Neuronal stem cell (in vitro differentiated cells): ENCODE measurements around the gene CENATAC.
"Not testable (repeated sequence)": the region's sequence is repeated elsewhere in the genome, so short reads cannot be mapped to it uniquely, and the experiment has no call there.

Source experiments
- DNase-seq: peaks from one replicate; pipeline ENCODE4 v3.0.0-alpha.2; 2013; ENCODE audit warnings: low spot score
- H2AFZ ChIP-seq: one replicate; pipeline ENCODE4 v1.6.1; 2013; ENCODE audit warnings: mild to moderate bottlenecking, low read length, inconsistent platforms
- H2AK5ac ChIP-seq: 2 replicates; pipeline ENCODE4 v1.6.1; 2013; ENCODE audit warnings: low read depth, mild to moderate bottlenecking, inconsistent platforms, low read length, moderate library complexity, mixed read lengths
- H2BK120ac ChIP-seq: 2 replicates; pipeline ENCODE4 v1.6.1; 2013; ENCODE audit warnings: low read depth, mild to moderate bottlenecking, inconsistent platforms, low read length, moderate library complexity, mixed read lengths
- H2BK12ac ChIP-seq: one replicate; pipeline ENCODE4 v1.6.1; 2013; ENCODE audit warnings: low read length, inconsistent platforms
- H2BK15ac ChIP-seq: 2 replicates; pipeline ENCODE4 v1.6.1; 2013; ENCODE audit warnings: mild to moderate bottlenecking, low read length, inconsistent platforms, mixed read lengths
- H2BK5ac ChIP-seq: one replicate; pipeline ENCODE4 v1.6.1; 2013; ENCODE audit warnings: inconsistent platforms, mild to moderate bottlenecking, low read length, moderate library complexity
- H3K14ac ChIP-seq: one replicate; pipeline ENCODE4 v1.6.1; 2013; ENCODE audit warnings: low read length, inconsistent platforms
- H3K18ac ChIP-seq: 2 replicates; pipeline ENCODE4 v1.6.1; 2013; ENCODE audit warnings: low read length, inconsistent platforms
- H3K23ac ChIP-seq: 2 replicates; pipeline ENCODE4 v1.6.1; 2013; ENCODE audit warnings: low read depth, mild to moderate bottlenecking, mixed read lengths, low read length, inconsistent platforms; ENCODE audit not compliant: poor library complexity
- H3K27ac ChIP-seq: replicated peaks from 3 replicates; pipeline ENCODE4 v1.5.1; 2013; ENCODE audit warnings: low read length, inconsistent platforms
- H3K27me3 ChIP-seq, 3 experiments: 2 replicates each; pipeline ENCODE4 v1.6.1; 2013; ENCODE audit warnings: low read length in 3 of 3, mild to moderate bottlenecking in 2 of 3, inconsistent platforms in 1 of 3, low read depth in 1 of 3, mixed read lengths in 1 of 3, moderate library complexity in 1 of 3; ENCODE audit not compliant: control insufficient read depth in 3 of 3, insufficient read depth in 3 of 3
- H3K36me3 ChIP-seq, 2 donors: replicated peaks in 1 of 2; 2 replicates each; pipeline ENCODE4 v1.6.1; 2013; ENCODE audit warnings: low read length in 2 of 2; ENCODE audit not compliant: control insufficient read depth in 2 of 2, insufficient read depth in 2 of 2
- H3K4ac ChIP-seq: 2 replicates; pipeline ENCODE4 v1.6.1; 2013; ENCODE audit warnings: inconsistent platforms, mild to moderate bottlenecking, low read length, moderate library complexity
- H3K4me1 ChIP-seq, 2 donors: 1 replicate in 1 of 2; 2 replicates in 1 of 2; pipeline ENCODE4 v1.6.1; 2013; ENCODE audit warnings: low read length in 2 of 2, low read depth in 1 of 2; ENCODE audit not compliant: control insufficient read depth in 2 of 2, insufficient read depth in 1 of 2
- H3K4me2 ChIP-seq: one replicate; pipeline ENCODE4 v1.6.1; 2013; ENCODE audit warnings: mild to moderate bottlenecking, low read length, inconsistent platforms; ENCODE audit not compliant: insufficient read depth, poor library complexity, severe bottlenecking
- H3K4me3 ChIP-seq, 2 donors: 2 replicates each; pipeline ENCODE4 v1.5.1; 2013; ENCODE audit warnings: low read length in 2 of 2, mild to moderate bottlenecking in 2 of 2, inconsistent platforms in 1 of 2, moderate library complexity in 1 of 2
- H3K79me1 ChIP-seq: one replicate; pipeline ENCODE4 v1.6.1; 2013; ENCODE audit warnings: low read depth, mild to moderate bottlenecking, inconsistent platforms, low read length, moderate library complexity
- H3K9ac ChIP-seq: one replicate; pipeline ENCODE4 v1.6.1; 2013; ENCODE audit warnings: mild to moderate bottlenecking, low read depth, low read length, inconsistent platforms; ENCODE audit not compliant: poor library complexity
- H3K9me3 ChIP-seq, 2 donors: replicated peaks in 1 of 2; 2 replicates each; pipeline versions ENCODE3 to v1.6.1; 2013; ENCODE audit warnings: low read length in 2 of 2, mild to moderate bottlenecking in 2 of 2, inconsistent platforms in 1 of 2, low read depth in 1 of 2, mixed read lengths in 1 of 2, moderate library complexity in 1 of 2; ENCODE audit not compliant: control insufficient read depth in 2 of 2, insufficient read depth in 1 of 2
- H4K8ac ChIP-seq: one replicate; pipeline ENCODE4 v1.6.1; 2013; ENCODE audit warnings: low read depth, mild to moderate bottlenecking, inconsistent platforms, low read length, moderate library complexity
- H4K91ac ChIP-seq: one replicate; pipeline ENCODE4 v1.6.1; 2013; ENCODE audit warnings: low read length, low read depth, mild to moderate bottlenecking, inconsistent platforms; ENCODE audit not compliant: poor library complexity
- WGBS, 2 donors: extraction: QIAGEN DNeasy Blood & Tissue Kit; methylation state at CpG; one replicate each; pipeline ENCODE4 v1.1.7; 2013; ENCODE audit warnings: missing lambda C conversion rate in 2 of 2, mixed read lengths in 1 of 2; ENCODE audit not compliant: insufficient read length in 2 of 2, insufficient replicate concordance in 1 of 2; ENCODE audit errors: extremely low coverage in 2 of 2; 5-methylcytosine and 5-hydroxymethylcytosine counted together

The CENATAC gene

GRCh38 chr11:118984337-118984736 is 13.6 kb upstream of the CENATAC start:
- not testable (repeated sequence) for H2BK12ac ChIP-seq, H3K4me3 ChIP-seq, H4K91ac ChIP-seq, H3K79me1 ChIP-seq, H3K18ac ChIP-seq, H3K4ac ChIP-seq, H3K9ac ChIP-seq, H3K4me2 ChIP-seq, H2BK120ac ChIP-seq, DNase-seq, H2BK5ac ChIP-seq, H2AFZ ChIP-seq, H2BK15ac ChIP-seq, H3K4me1 ChIP-seq, H3K36me3 ChIP-seq, H3K9me3 ChIP-seq, H4K8ac ChIP-seq, H3K27ac ChIP-seq, H3K14ac ChIP-seq, H3K23ac ChIP-seq, H2AK5ac ChIP-seq
- peaks cover 0 to 17% (median 0%) of the 10 kb centered on the region in 3 experiments for H3K27me3 ChIP-seq
- WGBS, 2 donors, result no CpG with 5 or more reads among the region's 8 CpGs

- WGBS, 2 donors, result no CpG with 5 or more reads among the region's 2 CpGs
- no peak overlapping the region for H2AFZ ChIP-seq
These were observed 13.1 kb upstream of the CENATAC start for GRCh38 chr11:118984825-118985224.

GRCh38 chr11:118988280-118988679 is 9.7 kb upstream of the CENATAC start:
- no peak overlapping the region for H3K4me3 ChIP-seq
- H3K4ac ChIP-seq, result no peak overlapping the region
- no peak overlapping the region for H3K18ac ChIP-seq
- H2AFZ ChIP-seq, result no peak overlapping the region
- no peak overlapping the region for H3K27ac ChIP-seq
- no peak overlapping the region for H4K8ac ChIP-seq
- no peak overlapping the region for H4K91ac ChIP-seq
- peaks cover 0 to 2% of the 10 kb centered on the region in 2 donors for H3K9me3 ChIP-seq
- no peak overlapping the region for H2BK12ac ChIP-seq
- H3K4me1 ChIP-seq, result no peaks in the 10 kb centered on the region
- H2AK5ac ChIP-seq, result no peak overlapping the region
- DNase-seq, result no peak
- H3K4me2 ChIP-seq, result no peak overlapping the region
- no peak overlapping the region for H2BK15ac ChIP-seq
- no peak overlapping the region for H3K14ac ChIP-seq
- H3K27me3 ChIP-seq, result no peaks in the 10 kb centered on the region
- no peaks in the 10 kb centered on the region for H3K79me1 ChIP-seq
- H3K36me3 ChIP-seq, result no peaks in the 10 kb centered on the region
- H2BK120ac ChIP-seq, result no peak overlapping the region
- no peak overlapping the region for H2BK5ac ChIP-seq
- no CpG with 5 or more reads among the region's 5 CpGs for WGBS, 2 donors
- no peak overlapping the region for H3K9ac ChIP-seq
- H3K23ac ChIP-seq, result no peak overlapping the region

More at GRCh38 chr11:118984825-118985224, 13.1 kb upstream of the CENATAC start:
- Histone ChIP-seq H3K23ac (no peak overlapping the region), H3K36me3 (no peaks in the 10 kb centered on the region), H3K79me1 (no peaks in the 10 kb centered on the region), H3K4me2 (no peak overlapping the region), H3K4me3 (no peak overlapping the region), H2BK15ac (no peak overlapping the region), H3K9ac (no peak overlapping the region), H3K4me1 (peaks cover 2% of the 10 kb centered on the region in 2 donors), H3K27ac (no peak overlapping the region), H3K9me3 (no peaks in the 10 kb centered on the region), H3K14ac (no peak overlapping the region), H2BK12ac (no peak overlapping the region), H4K8ac (no peak overlapping the region), H3K18ac (peak overlapping the region; percentile 87), H2AK5ac (no peak overlapping the region), H4K91ac (no peak overlapping the region), H3K4ac (no peak overlapping the region), H2BK5ac (no peak overlapping the region), H3K27me3 (peaks cover 0 to 13% (median 0%) of the 10 kb centered on the region in 3 experiments), H2BK120ac (no peak overlapping the region)
- no peak for DNase-seq

- H2BK15ac ChIP-seq, H2BK12ac ChIP-seq, H3K4me3 ChIP-seq, H3K27me3 ChIP-seq, H4K8ac ChIP-seq, H3K9ac ChIP-seq, H2AK5ac ChIP-seq, DNase-seq, H3K4me1 ChIP-seq, H3K79me1 ChIP-seq, H3K9me3 ChIP-seq, H3K4ac ChIP-seq, H2AFZ ChIP-seq, H2BK120ac ChIP-seq, H4K91ac ChIP-seq, H3K27ac ChIP-seq, H3K23ac ChIP-seq, H3K14ac ChIP-seq, H3K18ac ChIP-seq, H3K36me3 ChIP-seq, H3K4me2 ChIP-seq, H2BK5ac ChIP-seq: not testable (repeated sequence)
- WGBS, 2 donors, result no CpG with 5 or more reads among the region's 44 CpGs
These were observed 6.4 kb upstream of the CENATAC start for GRCh38 chr11:118991486-118992038.
